ENCODE results near the gene SRSF2. TPM values are rescaled to one million over a fixed set of nuclear protein-coding genes. Genes with fewer than 3 reads are reported as not detected.

The SRSF2 gene
- total and polyA plus RNA-seq, 7 donors, result 57.9 to 135 (median 108) TPM

DNA sequence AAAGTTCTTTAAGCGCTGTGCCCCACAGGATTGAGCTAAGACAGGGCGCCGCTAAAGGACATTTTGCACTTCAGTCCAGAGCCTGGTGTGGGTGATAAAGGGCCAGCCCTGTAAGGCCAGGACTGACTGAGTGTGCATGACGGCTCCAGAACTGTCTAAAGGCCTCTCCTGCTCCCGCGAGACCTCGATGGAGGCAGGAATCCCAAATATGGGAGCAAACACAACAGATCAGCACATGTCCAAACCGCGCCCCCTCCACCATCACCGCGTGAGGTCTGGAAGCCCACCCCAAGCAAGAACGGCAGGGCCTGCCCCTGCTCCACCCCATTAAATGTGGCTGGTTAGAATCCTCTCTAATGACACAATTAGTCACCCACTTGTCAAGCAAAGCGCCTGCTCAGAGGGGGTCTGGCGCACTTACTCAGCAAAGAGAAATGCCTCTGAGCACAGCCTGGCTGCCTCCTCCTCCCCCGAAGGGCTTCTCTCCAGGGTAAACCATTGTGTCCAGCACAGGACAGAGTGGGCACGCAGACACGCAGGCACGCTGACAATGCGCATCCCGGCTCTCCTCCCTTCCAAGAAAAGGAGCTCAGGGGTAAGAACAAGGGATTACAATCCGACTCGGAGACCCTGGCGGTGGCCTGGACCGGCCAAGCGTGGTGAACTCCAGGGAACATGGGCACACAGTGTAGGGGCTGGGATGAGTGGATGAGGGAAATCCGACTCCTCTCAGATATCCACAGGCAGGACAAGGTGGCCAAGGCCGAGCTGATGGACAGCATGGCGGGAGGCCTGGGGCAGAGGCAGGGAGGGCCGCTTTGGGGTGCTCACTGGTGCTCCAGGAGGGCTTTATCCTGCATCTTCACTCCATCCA, 27.8 kb downstream of the SRSF2 start:
- ATAC-seq (peak; percentile 50 to 60 (median 56)), DNase-seq (peak; percentile 87 to 92)
- H3K4me3 ChIP-seq, result peak overlapping the region; percentile 73
- H3K4me1 ChIP-seq, result peaks cover 36% of the 10 kb centered on the region
- peaks cover 0 to 18% of the 10 kb centered on the region in 2 donors for H3K36me3 ChIP-seq (ENCODE audit: insufficient read depth in 1 of 2, low read depth in 1 of 2)
- intact Hi-C loops (cut with DNase I), result no loop called here
- WGBS, 3 donors, result 39 to 63% (median 45%) methylated on average over 29 of the region's 29 CpGs
- H3K27me3 ChIP-seq (ENCODE audit: insufficient read depth in 3 of 3, low read length in 2 of 3), result no peaks in the 10 kb centered on the region
- H3K27ac ChIP-seq, result peak overlapping the region; percentile 85
- TF ChIP-seq, protein P1, sequence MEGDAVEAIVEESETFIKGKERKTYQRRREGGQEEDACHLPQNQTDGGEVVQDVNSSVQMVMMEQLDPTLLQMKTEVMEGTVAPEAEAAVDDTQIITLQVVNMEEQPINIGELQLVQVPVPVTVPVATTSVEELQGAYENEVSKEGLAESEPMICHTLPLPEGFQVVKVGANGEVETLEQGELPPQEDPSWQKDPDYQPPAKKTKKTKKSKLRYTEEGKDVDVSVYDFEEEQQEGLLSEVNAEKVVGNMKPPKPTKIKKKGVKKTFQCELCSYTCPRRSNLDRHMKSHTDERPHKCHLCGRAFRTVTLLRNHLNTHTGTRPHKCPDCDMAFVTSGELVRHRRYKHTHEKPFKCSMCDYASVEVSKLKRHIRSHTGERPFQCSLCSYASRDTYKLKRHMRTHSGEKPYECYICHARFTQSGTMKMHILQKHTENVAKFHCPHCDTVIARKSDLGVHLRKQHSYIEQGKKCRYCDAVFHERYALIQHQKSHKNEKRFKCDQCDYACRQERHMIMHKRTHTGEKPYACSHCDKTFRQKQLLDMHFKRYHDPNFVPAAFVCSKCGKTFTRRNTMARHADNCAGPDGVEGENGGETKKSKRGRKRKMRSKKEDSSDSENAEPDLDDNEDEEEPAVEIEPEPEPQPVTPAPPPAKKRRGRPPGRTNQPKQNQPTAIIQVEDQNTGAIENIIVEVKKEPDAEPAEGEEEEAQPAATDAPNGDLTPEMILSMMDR (IDR thresholded peaks at IDR 0.05), result no peak
- H3K9me3 ChIP-seq, result no peaks in the 10 kb centered on the region

DNA sequence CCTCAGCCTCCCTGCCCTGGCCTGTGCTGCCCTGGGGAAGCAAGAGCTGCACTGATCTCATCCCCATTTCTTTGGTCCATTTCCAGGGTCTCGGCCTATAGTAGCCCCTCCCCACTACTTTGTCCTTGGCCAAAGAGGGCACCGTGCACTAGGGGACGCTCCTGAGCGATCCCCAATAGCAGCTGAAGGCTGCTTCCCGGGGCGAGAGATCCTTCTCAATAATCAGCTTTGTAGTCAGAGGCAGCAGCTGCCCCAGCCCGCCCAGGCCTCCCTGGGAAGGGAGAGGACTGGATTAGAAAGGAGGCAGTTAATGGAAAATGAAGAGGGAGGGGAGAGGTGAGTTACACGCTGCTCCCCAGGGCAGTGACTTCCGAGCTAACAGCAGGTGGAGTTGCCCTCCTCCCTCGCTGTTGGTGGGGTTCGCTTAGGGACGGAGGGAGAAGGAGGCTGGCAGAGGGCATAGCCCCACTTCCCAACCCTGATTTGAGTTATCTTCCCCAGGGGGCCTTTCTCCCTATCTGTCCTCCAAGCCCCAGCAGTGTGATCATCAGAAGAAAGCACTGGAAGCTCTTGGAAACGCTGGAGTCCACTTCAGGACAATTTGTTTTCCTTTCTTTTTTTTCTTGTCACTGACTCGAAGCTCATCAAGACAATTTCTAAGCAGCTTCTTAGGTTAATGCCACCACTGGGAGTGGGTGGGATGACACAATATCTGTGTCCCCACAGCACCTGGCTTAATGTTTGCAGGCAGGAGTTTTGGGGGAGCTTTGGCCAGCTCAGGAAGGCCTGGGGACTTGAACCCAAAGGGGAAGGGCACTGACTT, 28.9 kb downstream of the SRSF2 start:
- intact Hi-C loops (cut with DNase I), result no loop called here
- ATAC-seq (peak in 3 of 4 donors; percentile 22 to 32 (median 28)), DNase-seq (peak; percentile 35 to 64)
- Histone ChIP-seq H3K4me3 (peak overlapping the region; percentile 73), H3K4me1 (peaks cover 34% of the 10 kb centered on the region), H3K27me3 (ENCODE audit: insufficient read depth in 3 of 3, low read length in 2 of 3) (no peaks in the 10 kb centered on the region), H3K9me3 (no peaks in the 10 kb centered on the region), H3K27ac (peak overlapping the region; percentile 85), H3K36me3 (ENCODE audit: insufficient read depth in 1 of 2, low read depth in 1 of 2) (peaks cover 0 to 7% of the 10 kb centered on the region in 2 donors)
- 31 to 40% (median 39%) methylated on average over 12 to 14 of the region's 14 CpGs for WGBS, 3 donors
- TF ChIP-seq, protein P1 (IDR thresholded peaks at IDR 0.05), result peak; percentile 27

DNA sequence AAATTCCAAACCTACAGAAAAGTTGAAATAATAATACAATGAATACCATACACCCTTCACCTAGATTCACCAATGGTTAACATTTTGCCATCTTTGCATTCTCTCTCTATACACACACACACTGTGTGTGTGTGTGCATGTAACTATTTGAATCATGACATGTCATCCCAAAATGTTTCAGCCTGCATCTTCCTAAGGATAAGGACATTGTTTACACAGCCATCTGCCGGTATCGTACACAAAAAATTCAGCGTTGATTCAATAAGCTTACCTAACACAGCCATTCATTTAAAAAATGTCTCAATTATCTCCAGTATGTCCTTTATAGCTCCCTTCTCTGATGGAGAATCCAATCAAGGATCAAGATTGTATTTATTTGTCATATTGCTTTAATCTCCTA, 30.3 kb downstream of the SRSF2 start:
- peaks cover 36% of the 10 kb centered on the region for H3K4me1 ChIP-seq
- intact Hi-C loops (cut with DNase I), result no loop called here
- H3K27ac ChIP-seq, result no peak overlapping the region

GRCh38 chr17:76704805-76705204, 32.3 kb downstream of the SRSF2 start:
- no peak overlapping the region for H3K4me3 ChIP-seq
- peak overlapping the region; percentile 13 for H3K27ac ChIP-seq
- H3K27me3 ChIP-seq (ENCODE audit: insufficient read depth in 3 of 3, low read length in 2 of 3), result no peaks in the 10 kb centered on the region
- WGBS, 3 donors, result 39 to 54% (median 52%) methylated on average over 4 of the region's 4 CpGs
- TF ChIP-seq, protein P1 (IDR thresholded peaks at IDR 0.05), result no peak
- no peaks in the 10 kb centered on the region for H3K9me3 ChIP-seq
- H3K36me3 ChIP-seq (ENCODE audit: insufficient read depth in 1 of 2, low read depth in 1 of 2), result no peaks in the 10 kb centered on the region
- DNase-seq (no peak), ATAC-seq (no peak)
- H3K4me1 ChIP-seq, result peaks cover 41% of the 10 kb centered on the region
- intact Hi-C loops (cut with DNase I), result no loop called here

More for the DNA sequence above, 30.3 kb downstream of the SRSF2 start:
- TF ChIP-seq, protein P1 (IDR thresholded peaks at IDR 0.05), result no peak
- DNase-seq (no peak), ATAC-seq (no peak)
- Histone ChIP-seq H3K36me3 (ENCODE audit: insufficient read depth in 1 of 2, low read depth in 1 of 2) (no peaks in the 10 kb centered on the region), H3K9me3 (no peaks in the 10 kb centered on the region), H3K4me3 (no peak overlapping the region), H3K27me3 (ENCODE audit: insufficient read depth in 3 of 3, low read length in 2 of 3) (no peaks in the 10 kb centered on the region)
- WGBS, 3 donors, result 91 to 94% (median 94%) methylated on average over 3 of the region's 3 CpGs
